HG03575 (cell line): ENCODE data around the gene PHF21A.
"Not testable (repeated sequence)": the region's sequence is repeated elsewhere in the genome, so short reads cannot be mapped to it uniquely, and the experiment has no call there.

Experiments used
- ATAC-seq: cut with Tn5 transposase; IDR thresholded peaks from one replicate; pipeline ENCODE4 v1.9.1; 2021; ENCODE audit not compliant: unreplicated experiment, insufficient number of reproducible peaks, low FRiP score; ENCODE audit errors: extremely low read depth

PHF21A gene

GRCh38 chr11:46121724-46122477 lies 647 bp upstream of the PHF21A start:
- no peak for ATAC-seq

DNA sequence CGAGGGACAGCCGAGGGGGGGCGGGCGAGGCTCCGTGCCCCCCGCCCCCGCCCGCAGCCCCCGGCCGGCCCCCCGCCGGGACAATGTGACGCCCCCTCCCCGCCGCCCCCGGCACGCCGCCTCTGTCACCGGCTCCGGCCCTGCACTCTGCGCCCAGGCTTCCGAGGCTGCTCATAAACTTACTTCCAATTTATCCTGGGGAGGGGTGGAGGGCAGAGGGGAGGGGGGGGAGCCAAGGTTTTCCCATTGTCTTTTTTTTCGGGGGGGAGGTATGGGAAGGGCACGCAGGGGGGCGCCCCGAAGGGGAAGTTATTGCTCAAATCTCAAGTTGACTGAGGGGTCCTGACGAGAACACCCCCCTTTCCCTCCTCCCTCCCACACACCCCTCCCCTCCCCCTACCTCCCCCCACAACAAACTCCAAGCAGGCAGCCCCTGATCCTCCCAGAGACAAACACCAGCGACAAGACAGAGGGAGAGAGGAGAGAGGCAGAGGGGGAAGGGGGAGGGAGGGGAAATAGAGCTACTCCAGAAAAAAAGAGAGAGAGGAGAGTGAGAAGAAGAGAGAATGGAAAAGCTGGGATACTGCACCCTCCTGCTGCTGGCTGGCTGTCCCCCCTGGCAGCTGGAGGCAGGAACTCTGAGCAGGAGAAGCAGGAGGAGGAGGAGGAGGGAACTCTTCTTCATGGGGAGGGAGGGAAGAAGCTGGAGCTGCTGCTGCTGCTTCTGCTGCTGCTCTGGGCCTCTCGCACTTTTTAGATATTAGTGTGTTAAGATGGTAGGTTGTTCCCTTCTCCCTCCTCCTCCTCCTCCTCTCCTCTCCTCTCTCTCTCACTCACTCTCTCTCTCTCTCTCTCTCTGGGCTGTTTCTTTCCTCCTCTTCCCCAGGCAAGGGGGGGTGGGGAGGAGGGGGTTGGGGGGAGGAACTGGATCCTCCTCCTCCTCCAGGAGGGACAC lies 631 bp downstream of the PHF21A start:
- ATAC-seq = no peak

DNA sequence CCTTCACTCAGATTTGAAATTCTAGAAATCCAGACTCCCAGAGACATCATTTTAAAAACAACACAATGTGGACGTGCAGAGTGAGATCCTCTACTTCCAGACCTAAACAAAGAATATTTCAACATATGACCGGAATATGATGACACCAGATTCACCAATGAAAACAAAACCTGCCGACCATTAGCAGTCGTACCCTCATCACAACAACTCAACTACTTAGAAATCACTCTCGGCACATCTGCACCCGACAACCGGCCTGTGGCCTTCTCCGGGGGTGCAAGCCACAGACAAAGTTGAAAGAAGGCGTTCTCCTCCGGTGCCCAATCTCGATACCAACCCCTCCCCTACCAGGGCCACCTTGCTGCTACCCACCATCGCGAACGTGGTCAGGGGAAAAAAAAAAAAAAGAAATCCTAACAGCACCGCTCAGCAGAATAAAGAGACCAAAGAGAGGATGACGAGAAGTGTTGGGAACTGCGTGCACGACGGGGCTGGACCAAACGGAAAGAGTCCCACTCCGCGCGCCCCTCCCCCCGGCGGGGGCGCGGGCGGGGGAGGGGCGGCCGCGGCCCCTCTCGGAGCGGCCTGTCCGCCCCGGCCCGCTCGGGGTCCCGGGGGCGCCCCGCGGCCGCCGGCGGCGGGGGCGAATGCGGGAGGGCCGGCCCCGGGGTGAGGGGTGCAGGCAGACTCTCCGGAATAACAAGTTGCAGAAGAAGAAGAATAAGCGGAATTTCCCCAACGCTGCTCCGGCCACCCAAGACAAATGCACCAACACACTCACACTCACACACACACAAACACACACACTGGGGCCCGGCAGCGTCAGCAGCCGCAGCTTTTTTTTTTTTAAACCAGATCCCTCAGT lies 1.7 kb downstream of the PHF21A start:
- no peak for ATAC-seq

- no peak for ATAC-seq
These were observed 2.4 kb downstream of the PHF21A start for GRCh38 chr11:46118702-46119351.

DNA sequence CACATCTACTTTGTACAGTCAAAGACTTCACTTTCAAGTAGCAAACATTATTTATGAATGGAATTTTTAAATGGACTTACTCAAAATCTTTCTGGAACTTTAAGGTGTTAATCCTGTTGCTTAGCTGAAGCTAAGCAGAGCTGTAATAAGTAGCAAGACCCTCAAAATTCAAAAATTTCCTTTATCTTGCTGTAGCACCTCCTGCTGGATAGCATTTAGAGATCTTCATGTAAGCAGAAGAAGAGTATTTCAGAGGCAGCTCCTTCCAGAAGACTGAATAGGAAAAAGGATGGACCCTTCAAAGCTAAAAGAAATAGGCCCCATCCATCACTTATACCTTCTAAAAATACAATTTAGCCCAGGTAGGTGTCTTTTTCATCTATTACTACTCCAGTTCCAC lies 3.4 kb downstream of the PHF21A start:
- ATAC-seq = no peak

- not testable (repeated sequence) for ATAC-seq
These were observed 4.6 kb downstream of the PHF21A start for GRCh38 chr11:46116712-46117037.

- no peak for ATAC-seq
These were observed 5.1 kb downstream of the PHF21A start for GRCh38 chr11:46116007-46116711.

- no peak for ATAC-seq
These were observed 6.3 kb downstream of the PHF21A start for GRCh38 chr11:46114961-46115360.

DNA sequence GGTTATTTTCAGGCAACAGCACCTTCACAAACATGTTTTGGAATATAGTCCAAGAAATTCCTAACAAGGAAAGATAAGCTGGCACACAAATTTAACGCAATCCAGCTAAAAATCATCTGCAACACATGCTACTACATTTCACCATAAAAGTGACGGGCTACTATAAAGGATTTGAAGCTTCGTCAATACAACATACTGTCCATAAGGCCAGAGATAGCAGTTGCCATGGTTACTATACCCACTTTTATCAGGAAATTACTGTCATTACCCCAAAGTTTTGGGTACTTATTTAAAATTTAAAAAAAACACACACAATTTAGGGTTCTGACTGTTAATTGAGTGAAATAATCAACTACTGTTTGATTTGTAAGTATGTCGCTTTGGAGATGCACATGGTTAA lies 6.9 kb downstream of the PHF21A start:
- no peak for ATAC-seq

GRCh38 chr11:46112961-46113607 lies 8.2 kb downstream of the PHF21A start:
- ATAC-seq = no peak

- no peak for ATAC-seq
These were observed 12.5 kb downstream of the PHF21A start for GRCh38 chr11:46108751-46109150.

GRCh38 chr11:46107780-46108179 lies 13.5 kb downstream of the PHF21A start:
- no peak for ATAC-seq

DNA sequence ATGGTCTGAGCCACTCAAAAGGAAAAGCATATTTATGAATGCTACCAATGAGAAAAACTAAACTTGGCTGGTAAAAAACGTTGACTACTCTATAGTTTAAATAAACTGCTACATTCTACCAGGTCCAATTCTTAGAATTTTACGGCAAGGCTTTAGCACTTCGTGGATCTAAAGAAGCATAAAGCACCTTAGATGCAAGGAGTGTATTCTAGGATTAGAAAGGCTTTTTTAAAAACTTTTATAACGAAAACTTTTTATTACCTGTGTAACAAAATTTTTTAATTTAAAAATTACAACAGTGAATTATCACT lies 13.9 kb downstream of the PHF21A start:
- no peak for ATAC-seq

DNA sequence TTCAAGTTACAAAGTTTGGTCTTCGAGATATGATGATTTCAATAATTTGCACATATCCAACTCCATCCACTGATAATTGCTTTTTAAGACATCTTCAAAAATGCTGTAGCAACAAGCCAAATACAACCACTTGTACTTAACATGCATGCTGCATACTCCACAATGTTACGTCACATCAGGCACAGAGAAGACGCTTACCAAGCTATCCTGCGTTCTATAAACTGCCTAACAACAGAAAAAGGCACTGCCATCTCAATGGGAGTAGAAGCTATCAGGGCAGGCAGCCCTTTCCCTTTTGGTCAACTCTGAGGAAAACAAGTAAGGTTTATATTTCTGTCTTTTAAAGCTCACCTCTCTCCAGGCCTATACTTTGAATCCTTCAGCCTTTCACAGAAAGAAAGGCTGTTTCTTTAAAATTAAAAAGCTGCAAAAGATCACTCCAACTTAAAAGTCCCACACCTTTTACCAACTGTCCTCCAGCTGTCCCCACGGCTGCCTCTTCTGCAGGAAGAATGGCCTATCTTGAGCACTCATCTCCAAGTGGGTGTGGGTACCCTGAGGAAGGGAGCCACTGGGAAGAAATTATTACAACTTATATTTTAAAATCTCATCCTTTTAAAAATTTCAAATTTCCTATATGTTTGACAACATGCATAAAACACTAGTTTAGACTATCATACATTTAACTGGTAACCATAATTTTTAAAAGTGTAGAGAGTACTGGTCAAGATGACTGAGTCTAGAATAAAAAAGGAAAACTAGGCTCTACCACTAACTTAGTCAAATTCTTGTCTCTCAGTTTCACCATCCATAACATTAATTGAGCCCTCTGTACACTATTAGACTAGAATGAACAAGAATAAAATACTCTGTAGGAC lies 14.5 kb downstream of the PHF21A start:
- ATAC-seq = no peak

- ATAC-seq = no peak
These were observed 15.3 kb downstream of the PHF21A start for GRCh38 chr11:46105926-46106325.

DNA sequence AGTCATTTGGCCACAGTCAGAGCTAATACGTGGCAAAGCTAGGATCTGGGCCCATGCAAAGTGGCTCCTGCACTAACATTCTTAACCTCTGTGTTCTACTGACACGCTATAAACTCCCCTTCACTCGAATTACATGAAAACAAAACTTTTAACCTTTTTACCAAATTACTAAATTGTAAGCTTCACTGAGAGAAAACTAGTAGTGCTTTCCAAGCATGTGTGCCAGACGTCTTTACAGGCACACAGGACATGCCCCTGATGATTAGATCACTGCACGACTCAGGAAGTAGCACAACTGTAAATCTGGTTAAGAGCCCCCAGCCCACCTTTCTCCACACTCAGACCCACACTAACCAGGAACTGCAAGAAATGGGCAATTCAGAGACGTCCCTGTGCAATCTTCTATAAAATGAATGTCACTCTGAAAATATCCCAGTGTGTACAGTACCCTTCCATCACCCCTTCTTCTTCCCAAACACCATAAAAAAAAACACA lies 16.1 kb downstream of the PHF21A start:
- no peak for ATAC-seq

GRCh38 chr11:46102843-46103242 lies 18.4 kb downstream of the PHF21A start:
- ATAC-seq = no peak
